HG02852 (cell line): ENCODE results near the gene KLF13.

Experiments used
- ATAC-seq: cut with Tn5 transposase; IDR thresholded peaks from one replicate; pipeline ENCODE4 v1.9.1; 2021; ENCODE audit warnings: mild to moderate bottlenecking, moderate library complexity; ENCODE audit not compliant: unreplicated experiment

The KLF13 gene

DNA sequence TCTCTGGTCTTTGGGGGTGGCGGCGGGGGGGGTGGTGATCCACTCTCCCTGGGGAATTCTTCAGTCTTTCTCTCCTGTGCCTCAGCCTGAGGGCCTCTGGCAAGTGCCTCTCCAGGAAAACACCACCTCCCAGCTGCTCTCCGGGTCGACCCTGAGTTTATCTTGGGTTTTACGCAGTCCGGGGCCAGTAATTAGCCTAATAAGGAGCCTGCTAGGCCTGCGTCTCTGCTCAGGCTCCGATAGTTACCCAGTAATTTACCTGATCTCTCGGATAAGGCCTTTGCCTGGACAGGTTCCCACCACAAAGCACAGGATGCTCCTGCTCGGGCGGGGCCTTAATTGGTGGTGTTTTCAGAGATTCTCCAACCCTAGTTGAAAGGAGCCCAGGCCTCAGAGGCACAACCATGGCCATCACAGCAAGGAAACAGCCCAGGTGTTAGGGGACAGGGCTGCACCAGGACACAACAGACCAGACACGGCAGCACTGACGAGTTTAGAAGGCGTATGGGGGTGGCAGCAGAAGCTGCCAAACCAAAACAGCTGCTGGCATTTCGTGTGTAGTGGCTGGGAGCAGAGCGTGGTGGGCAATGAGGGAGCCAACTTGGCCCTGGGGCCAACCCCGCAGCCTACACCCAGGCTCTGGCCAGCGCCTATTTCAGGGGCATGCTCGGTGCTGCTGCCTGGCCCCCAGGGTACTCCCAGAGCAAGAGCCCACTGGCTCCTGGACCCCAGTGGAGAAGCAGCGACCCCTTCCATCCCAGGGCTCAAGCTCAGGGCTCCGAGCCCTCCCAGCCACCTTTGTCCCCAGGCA is 71.4 kb downstream of the KLF13 start:
- ATAC-seq: no peak

DNA sequence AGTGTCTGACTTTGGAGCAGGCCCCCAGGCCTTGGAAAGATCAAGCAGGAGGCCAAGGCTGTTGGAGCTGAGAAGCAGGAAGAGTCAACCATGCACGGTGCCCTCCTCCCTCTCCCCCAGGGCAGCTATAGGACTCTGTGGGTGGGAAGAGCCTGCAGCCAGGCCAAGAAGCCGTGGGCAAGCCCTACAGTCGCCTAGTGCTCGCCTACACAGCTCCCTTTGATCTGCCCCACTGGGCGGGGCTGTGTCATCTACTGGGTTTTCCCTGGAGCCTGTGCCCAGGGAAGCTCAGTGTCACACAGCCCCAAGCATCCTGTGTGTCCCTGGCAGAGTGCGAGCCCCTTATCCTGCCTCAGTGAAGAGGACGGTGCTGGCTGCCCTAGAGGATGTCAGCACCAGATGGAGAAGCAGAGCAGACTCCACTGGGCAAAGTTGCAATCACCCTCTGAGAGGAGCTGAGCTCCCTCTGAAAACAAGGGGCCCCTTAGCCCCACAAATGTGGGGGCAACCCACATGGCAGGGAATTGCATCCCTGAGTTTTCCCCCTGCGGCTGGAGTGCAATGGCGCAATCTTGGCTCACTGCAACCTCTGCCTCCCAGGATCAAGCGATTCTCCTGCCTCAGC is 72.2 kb downstream of the KLF13 start:
- ATAC-seq: no peak

DNA sequence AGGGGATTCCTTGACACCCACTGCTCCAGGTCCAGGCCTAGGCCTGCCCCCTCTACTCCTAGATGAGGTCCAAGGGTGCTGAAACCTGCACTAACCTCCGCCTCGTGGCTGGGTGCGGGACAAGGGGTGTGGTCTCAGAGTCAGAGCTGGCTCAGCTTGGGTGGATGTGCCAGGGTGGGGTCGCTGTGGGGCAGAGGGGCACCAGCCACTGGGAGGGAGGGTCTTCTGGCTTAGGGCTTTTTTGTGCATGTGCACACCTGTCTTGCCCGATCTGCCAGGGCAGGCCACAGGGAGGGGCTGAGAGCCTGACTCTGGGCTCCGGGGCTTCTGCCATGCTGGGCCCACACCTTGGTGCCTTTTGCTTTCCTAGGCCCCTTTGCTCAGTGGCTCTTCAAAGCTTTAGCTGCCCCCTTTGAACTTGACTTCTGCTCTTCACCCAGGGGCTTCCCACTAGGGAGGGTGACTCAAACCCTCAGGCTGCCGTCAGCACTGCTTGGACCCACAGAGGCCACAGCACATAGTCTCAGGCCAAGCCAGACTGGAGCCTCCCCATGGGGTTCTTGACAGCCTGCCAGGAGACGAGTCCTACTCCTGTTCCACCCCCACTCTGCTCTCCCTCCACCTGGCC is 73.0 kb downstream of the KLF13 start:
- ATAC-seq: peak; percentile 43

DNA sequence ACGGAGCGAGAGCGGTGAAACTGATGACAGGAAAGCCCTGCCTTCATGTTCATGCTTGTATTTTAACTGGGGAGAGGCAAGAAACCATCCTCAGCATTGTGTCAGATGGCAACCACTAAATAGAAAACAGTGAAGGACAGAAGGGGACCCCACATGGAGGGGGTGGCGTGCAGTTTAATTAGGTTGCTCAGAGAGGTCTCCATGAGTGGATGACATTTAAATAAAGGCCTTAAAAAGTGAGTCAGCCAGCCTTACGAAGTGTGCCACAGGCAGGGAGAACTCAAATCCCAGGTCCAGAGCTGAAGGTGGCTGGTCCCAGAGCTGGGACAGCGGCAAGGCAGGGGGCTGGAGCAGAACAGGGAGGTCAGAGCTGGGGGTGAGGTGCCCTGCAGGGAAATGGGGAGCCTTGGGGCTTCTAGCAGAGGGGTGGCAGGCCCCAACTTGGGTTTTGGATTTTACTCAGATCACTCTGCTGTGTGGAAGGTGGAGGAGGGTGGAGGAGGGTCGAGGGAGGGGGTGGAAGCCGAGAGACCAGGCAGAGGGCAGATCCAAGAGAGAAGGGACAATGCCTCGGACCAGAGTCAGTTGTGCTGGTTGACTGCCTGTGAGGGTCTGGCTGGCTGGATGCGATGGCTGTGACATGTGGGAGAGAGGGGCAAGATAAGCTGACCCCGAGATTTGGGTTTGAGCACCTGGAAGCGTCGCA is 73.7 kb downstream of the KLF13 start:
- ATAC-seq: no peak

DNA sequence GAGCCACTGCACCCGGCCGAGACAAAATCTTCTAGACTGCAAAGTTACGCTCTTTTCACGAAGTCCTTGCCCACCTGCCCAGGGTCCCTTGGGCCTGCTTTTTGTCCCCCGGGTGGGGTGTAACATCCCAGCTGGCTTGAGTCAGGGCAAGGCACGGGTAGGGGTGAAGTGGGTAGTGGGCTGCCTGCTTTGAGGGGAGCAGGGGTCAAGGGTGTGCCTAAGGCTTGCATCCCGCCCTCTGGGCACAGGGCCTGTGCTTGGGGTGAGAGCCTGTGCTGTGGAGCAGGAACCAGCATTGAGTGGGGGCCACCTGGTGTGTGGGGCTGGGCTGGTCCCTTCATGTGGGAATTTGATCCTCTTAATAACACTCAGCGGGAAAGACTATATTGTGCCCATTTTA is 74.6 kb downstream of the KLF13 start:
- ATAC-seq: no peak

DNA sequence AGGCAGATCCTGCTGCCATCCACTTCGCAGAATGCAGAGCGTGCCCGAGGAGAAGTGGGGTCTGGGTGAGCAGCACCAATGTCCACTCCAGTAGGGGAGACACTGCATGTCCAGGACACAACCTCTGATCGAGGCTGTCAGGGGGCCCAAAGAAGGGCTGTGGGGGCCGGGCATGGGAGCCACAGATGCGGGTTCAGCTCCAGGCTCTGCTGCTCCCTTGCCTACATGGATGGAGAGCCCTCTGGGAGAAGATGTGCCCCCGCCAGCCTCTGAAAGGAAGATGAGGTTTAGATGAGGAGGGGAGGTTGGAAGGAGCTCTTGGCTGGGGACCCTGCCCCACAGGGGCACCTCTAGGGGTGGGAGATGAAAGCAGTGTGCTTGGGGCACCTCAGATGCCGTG is 75.4 kb downstream of the KLF13 start:
- ATAC-seq: no peak

DNA sequence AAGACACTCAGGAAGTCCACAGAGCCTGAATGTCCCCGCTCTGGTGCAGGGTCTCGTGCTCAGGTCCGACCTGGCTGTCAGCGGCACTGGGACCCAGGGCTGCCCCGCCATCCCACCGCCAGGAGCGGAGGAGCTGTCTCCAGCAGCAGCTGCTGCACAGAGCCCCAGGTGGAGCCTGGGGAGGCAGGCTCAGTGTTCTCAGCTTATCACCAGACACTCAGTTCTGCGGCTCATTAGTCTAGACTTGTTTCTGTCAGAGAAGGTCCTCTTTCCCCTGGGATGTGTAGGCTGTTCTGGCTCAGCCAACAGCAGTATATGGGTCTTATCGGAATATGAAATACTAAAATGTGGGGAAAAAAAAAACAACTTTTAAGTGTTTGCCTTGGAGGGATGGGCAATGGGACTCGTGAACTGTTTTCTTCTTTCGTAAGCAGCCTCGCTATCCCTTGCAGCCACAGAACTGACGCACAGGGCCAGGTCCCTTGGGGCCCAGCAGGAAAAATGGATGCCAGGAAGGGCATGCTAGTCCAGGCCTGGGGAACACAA is 75.9 kb downstream of the KLF13 start:
- no peak for ATAC-seq

DNA sequence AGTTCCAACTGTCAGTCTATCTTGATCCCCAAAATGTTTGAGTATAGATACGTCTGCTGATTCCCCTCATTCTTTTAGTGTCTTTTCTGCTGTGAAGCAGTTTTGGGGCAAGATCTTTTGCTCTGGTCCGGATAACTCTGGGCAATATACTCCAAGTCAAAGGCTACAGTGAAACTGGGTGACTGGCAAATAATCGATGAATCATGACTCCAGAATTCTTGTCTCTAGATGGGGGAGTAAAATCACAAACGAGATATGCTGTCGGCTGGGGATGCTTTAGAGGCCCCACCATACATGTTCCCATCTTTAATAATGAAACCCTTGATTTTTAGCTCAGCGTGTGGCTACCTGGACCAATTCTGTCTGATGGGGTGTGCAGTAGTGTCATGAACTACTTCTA is 76.5 kb downstream of the KLF13 start:
- no peak for ATAC-seq

DNA sequence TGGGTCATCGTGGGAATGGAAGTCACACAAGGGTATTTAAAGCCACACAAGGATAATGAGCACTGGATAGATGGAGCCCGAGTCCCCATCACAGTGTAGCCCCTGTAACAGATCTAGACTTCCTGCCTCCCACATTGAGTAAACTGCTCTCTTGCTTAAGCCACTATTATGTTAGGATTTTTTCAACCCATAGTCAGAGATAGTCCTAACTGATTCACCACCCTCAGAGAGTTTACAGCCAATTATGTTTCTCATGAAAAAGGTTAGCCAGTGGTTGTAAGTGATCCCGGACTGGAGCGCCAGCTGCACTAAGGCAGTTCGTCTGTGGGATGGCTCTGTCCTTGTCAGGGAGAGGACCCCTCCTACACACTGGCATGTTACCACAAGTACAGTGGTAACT is 77.0 kb downstream of the KLF13 start:
- ATAC-seq: no peak

DNA sequence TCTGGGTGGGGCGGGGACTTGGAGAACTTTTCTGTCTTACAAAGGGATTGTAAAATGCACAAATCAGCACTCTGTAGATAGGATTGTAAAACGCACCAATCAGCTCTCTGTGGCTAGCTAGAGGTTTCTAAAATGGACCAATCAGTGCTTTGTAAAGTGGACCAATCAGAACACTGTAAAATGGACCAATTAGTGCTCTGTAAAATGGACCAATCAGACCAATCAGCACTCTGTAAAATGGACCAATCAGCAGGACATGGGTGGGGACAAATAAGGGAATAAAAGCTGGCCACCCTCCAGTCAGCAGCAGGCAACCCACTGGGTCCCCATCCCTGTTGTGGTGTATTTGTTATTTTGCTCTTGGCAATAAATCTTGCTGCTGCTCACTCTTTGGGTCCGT is 77.7 kb downstream of the KLF13 start:
- ATAC-seq: no peak

DNA sequence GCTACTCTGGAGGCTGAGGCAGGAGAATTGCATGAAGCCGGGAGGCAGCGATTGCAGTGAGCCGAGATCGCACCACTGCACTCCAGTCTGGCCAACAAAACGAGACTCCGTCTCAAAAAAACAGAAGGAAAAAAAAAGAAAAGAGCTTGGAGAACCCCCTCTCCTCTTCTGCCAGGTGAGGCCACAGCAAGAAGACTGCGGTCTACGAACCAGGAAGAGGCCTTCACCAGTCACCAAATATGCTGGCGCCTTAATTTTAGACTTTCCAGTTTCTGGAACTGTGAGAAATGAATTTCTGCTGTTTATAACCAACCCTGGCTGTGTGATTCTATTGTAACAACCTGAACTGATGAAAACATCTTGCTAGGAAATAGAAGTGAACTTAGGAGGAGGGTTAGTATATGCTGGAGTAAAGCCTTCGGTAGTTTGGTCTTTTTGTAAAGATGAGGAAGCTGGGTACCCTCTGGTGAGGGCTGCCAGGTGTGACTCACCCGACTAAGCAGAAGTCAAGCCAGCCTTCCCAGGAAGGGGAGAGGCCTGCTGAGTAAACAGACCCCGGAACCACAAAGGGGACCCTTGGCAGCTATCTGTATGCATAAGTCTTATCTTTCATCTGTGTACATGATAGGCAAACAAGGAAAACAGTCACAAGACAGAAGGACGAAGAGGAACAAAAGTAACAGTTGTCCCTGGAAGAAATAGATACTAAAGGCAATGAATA is 78.7 kb downstream of the KLF13 start:
- ATAC-seq: no peak

DNA sequence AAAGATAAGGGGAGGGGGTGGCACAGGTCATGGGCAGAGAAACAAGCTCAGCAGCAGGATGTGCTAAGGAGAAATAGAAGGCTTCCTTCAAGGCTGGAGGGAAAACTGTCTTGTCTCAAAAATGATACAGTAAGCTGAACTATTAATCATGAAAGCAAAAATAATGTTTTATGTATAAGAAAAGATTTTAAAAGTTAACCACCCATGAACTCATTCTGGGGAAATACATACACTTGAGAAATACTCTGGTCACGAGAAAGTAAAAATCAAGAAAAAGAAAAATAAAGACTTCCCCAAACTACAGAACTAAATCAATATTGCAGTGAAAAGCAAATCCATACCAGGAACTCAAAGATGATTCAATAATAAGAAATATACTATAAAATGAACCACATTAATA is 80.7 kb downstream of the KLF13 start:
- no peak for ATAC-seq

DNA sequence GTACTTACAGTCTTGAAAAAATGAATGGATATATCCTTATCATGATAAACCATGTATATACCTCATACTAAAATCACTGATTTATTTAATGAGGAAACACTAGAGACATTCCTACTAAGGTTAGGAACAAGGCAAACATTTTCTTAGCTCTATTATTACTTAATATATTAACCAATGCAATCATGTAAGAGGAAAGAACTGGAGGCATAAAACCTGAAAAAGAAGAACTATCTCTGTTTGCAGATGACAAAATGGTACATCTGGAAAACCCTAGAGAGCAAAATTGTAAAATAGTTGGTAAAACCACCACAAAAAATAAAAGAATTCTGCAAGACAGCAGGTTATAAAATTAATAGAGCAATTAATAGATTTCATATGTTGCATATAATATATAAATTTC is 81.2 kb downstream of the KLF13 start:
- ATAC-seq: no peak

DNA sequence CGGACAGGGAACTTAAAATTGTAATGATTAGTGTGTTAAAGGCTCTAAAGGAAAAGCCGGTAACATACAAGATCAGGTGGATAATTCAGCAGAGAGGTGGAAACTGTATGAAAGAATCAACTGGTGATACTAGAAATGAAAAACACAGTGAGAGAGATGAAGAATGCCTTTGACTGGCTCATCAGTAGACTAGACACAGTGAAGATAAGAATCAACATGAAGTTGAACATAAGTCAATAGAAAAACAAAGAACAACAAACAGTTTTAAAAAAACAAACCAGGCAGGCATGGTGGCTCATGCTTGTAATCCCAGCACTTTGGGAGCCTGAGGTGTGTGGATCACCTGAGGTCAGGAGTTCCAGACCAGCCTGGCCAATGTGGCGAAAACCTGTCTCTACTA is 82.1 kb downstream of the KLF13 start:
- no peak for ATAC-seq

DNA sequence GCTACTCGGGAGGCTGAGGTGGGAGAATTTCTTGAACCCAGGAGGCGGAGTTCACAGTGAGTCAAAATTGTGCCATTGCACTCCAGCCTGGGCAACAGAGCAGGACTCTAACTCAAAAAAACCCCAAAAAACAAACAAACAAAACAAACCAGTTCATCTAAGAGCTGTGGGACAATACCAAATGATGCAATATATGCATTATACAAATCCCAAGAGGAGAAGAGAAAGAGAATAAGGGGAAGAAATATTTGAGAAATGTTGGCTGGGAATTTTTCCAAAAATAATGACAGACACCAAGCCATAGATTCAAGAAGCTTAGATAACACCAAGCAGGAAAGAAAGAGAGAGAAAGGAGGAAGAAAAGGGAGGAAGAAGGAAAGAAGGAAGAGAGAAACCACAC is 82.5 kb downstream of the KLF13 start:
- ATAC-seq: no peak

DNA sequence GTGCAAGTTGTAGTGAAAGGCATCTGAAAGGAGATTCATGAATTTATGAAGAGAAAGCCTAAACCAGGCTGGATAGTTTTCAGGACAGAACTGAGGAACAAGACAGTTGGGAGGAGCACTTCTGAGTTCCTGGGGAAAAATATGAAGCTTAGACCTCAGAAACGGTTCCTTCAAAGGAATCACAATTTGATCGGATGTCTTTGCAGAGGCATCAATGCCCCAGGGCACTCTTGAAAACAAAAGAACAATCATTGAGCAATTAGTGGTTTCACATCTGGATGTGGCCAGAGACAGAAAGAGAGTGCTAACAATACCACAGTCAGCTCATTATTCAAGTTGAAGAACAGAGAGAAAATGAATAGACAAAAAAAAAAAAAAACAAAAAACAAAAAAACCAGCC is 86.2 kb downstream of the KLF13 start:
- ATAC-seq: no peak

DNA sequence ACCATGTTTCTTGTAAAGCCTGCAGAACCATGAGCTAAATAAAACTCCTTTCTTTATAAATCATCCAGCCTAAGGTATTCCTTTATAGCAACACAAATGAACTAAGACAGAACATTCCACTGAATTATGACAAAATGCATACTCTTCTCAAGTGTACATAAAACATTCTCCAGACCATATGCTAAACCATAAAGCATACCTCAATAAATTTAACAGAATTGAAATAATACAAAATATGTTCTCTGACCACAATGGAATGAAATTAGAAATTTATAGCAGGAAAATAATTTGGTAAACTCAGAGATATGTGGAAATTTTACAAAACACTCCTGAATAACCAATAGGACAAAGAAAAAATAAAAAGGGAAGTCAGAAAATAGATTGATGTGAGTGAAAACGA is 88.6 kb downstream of the KLF13 start:
- no peak for ATAC-seq

DNA sequence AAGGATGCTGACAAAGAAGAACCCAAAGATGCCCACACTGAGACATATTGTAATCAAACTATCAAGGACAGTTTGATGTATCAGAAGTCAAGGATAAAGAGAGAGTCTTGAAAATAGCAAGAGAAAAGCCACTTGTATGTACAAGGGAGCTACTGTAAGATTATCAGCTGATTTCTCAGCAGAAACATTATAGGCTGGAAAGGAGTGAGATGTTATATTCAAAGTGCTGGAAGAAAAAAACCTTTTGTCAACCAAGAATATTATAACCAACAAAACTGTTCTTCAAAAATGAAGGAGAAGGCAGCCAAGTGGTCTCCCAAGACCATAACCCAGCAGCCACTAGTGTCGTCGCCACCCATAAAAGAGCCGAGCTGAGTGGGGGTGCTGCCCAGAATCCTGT is 93.2 kb downstream of the KLF13 start:
- ATAC-seq: no peak

DNA sequence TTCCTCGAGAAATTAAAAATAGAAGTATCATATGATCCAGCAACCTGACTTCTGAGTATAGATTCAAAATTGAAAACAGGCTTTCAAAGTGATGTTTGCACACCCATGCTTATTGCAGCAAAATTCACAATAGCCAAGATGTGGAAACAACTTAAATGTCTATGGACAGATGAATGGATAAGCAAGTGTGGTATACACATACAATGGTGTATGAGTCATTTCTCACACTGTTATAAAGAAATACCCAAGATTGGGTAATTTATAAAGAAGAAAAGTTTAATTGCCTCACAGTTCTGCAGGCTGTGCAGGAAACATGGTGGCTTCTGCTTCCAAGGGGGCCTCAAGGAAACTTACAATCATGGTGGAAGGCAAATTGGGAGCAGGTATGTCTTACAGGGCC is 100.8 kb downstream of the KLF13 start:
- no peak for ATAC-seq
